H1 (cell line): ENCODE measurements around the gene NSD2. TPM values are rescaled to one million over a fixed set of nuclear protein-coding genes. Genes with fewer than 3 reads are reported as not detected.

Experiments used
- CTCF ChIP-seq, 3 experiments: IDR thresholded peaks; 1 replicate in 2 of 3; 2 replicates in 1 of 3; pipeline versions ENCODE4 v1.5.1 to v1.6.1; 2011; ENCODE audit warnings: low read length in 3 of 3, mild to moderate bottlenecking in 3 of 3, inconsistent platforms in 2 of 3, low read depth in 1 of 3, moderate library complexity in 1 of 3; ENCODE audit not compliant: insufficient read depth in 1 of 3; ENCODE audit errors: control extremely low read depth in 1 of 3
- RNF2 ChIP-seq: fragments of 200-900, 300-1000 bp; sonication (generic); IDR thresholded peaks from 2 replicates; pipeline ENCODE4 v1.7.1; 2016; ENCODE audit warnings: borderline replicate concordance, low read depth, mild to moderate bottlenecking, antibody characterized with exemption, low read length; ENCODE audit not compliant: poor library complexity, severe bottlenecking; ENCODE audit errors: missing control alignments
- polyA plus RNA-seq, 7 experiments: library from polyadenylated mRNA; depleted of rRNA in 3 of 7; stranded (reverse) in 5 of 7; unstranded in 2 of 7; fragments of >200 nt in 5 of 7; fragments of 200-250 nt in 2 of 7; gene quantifications; 1 replicate in 5 of 7; 2 replicates in 1 of 7; 4 replicates in 1 of 7; pipeline versions ENCODE4 v1.2.1 to v1.2.3, GENCODE V29; 2011 to 2013; ENCODE audit warnings: missing spikeins in 2 of 7, mixed read lengths in 2 of 7
- total RNA-seq: library from RNA; stranded (reverse); fragmentation: NEBNext Ultra II Directional; extraction: Animal tissue kit (Norgen Biotek cat#: 25700); gene quantifications from 2 replicates; pipeline ENCODE4 v1.2.1, GENCODE V29; 2021

NSD2 gene
- total and polyA plus RNA-seq, 2 of the 8 experiments (the other 6 are each of a cell fraction or from before 2014, with no cell fraction given) = 26.7 to 129 TPM

- TF ChIP-seq RNF2 (no peak), CTCF (IDR thresholded peaks at IDR 0.05; ENCODE audit: control extremely low read depth in 1 of 3, insufficient read depth in 1 of 3, low read depth in 1 of 3, low read length in 3 of 3) (no peak)
These were observed 19.4 kb upstream of the NSD2 start (continued) for GRCh38 chr4:1851575-1852410.
